Middle frontal gyrus (tissue), 1 donor: ENCODE results near the gene FABP3.
A peak's percentile ranks its signal among the peaks of the same experiment; 100 is the strongest.
"Not testable (repeated sequence)": the region's sequence is repeated elsewhere in the genome, so short reads cannot be mapped to it uniquely, and the experiment has no call there.

Experiments
- DNase-seq: peaks from one replicate; pipeline ENCODE4 v3.0.0-alpha.2; 2015; ENCODE audit warnings: low spot score; ENCODE audit errors: extremely low spot score

Gene FABP3

DNA sequence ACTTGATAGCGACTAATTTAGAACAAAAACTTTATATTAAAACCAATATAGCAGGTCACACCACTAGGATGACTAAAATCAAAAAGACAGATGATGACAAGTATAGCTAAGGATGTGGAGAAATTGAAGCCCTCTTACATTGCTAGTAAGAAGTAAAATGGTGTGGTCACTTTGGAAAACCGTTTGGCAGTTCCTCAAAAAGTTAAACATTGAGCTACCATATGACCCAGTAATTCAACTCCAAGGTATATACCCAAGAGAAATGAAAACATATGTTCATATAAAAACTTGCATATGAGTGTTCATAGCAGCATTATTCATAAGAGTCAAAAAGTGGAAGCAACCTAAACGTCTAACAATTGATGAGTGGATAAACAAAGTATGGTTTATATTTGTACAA, 27.1 kb upstream of the FABP3 start:
- DNase-seq: no peak

DNA sequence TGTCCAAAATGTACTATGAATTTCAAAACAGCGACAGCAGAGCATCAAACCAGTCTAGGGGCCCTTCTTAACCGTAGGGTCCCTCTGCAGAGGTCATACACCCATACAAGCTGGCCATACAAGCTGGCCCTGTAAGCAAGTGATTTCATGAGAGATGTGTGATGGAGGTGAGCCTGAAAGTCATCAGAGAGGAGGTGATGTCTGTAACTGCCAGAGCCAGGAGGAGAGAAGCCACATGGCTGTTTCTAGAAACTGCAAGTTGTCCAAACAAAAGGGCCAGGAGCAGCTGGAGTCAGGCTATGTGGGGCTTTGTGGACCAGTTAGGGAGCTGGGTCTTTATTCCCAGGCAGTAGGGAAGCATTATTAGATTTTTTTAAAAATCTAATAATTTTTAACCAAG, 25.4 kb upstream of the FABP3 start:
- DNase-seq: no peak

- DNase-seq: no peak
These were observed 24.7 kb upstream of the FABP3 start for GRCh38 chr1:31397360-31398095.

DNA sequence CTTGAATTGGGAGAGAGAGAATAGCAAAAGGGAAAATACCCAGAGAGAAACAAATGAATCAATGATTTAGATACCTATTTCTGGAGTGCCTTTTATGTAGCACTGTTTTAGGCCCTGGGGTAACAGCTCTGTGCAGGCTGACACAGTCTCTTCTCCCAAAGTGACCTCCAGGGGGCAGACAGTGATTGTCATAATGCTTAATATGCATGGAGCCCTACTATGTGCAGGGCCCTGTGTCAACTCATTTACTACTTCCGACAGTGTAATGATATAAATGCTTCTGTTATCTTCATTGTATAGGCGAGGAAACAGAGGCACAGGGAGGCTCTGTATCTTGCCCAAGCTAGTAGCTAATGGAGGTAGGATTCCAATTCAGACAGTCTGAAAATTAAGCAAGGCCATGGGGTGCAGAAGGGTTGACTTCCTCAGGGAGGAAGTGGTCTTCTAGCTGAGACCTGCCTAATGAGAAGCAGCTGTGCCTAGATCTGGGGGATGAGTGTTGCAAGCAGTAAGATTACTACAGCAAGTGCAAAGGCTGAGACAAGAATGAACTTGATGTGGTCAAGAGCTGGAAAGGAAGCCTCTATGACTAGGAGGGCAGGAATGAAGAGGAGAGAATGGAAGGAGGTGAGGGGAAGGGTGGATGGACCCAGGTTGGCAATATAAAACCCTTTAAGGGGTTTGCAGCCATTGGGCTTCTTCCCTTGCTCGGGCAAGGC, 23.9 kb upstream of the FABP3 start:
- DNase-seq: no peak

- peak; percentile 65 for DNase-seq
These were observed 21.8 kb upstream of the FABP3 start for GRCh38 chr1:31394584-31395193.

DNA sequence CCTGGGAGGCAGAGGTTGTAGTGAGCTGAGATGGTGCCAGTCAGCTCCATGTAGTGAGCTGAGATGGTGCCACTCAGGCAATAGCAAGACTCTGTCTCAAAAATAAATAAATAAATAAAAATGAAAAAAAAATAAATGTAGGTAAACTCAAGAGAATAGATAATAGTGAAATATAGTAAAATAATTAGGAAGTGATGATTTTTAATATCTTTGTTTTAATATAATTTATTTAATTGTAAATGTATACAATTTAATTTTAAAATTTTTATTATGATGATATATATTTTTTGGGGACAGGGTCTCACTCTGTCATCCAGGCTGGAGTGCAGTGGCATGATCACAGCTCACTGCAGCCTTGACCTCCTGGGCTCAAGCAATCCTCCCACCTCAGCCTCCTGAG, 20.6 kb upstream of the FABP3 start:
- no peak for DNase-seq

DNA sequence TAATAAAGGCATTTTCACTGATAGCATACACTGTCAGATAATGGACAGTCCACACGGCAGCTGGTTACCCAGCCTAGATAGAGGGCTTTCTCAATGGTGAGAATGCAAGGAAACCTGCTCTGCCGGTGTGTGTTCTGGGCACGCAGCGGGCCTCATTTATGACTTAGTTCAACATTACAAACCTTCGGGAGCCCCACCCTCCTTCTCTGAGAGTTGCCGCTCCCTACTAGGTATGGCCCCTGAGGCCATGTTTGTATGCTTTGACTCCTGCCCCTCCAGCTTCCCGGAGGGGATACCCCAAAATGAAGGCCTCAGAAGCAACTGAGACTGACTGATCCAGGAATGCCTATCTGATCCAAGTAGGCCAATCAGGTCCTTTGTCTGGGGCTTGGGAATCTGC, 17.2 kb upstream of the FABP3 start:
- DNase-seq: no peak

DNA sequence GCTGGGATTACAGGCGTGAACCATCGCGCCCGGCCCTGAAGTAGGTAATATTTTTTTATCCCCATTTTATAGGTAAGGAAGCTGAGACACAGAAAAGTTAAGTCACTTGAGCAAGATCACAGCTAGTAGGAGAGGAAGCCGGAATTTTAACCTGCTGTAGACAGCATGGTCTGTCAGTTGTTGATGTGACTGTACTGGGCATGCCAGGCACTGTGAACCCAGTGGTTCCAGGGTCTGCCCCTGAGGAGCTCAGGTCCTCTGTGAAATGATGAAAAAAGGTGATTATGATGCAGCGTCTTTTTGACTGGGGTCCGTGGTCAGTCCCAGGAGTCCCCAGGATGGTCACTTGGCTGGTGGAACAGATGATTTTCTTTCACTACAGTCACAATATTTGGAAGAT, 16.7 kb upstream of the FABP3 start:
- no peak for DNase-seq

DNA sequence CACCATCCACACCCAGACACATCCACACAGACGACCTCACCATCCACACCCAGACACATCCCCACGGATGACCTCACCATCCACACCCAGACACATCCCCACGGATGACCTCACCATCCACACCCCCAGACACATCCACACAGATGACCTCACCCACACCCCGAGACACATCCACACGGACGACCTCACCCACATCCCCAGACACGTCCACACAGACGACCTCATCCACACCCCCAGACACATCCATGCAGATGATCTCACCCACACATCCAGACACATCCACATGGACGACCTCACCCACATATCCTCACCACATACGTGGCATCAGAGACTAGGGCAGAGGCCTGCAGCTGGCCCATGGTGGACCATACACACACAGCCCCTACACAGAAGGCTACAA, 14.7 kb upstream of the FABP3 start:
- no peak for DNase-seq

GRCh38 chr1:31386576-31387243, 13.8 kb upstream of the FABP3 start:
- not testable (repeated sequence) for DNase-seq

- no peak for DNase-seq
These were observed 11.1 kb upstream of the FABP3 start for GRCh38 chr1:31383967-31384366.

GRCh38 chr1:31382379-31382989, 9.6 kb upstream of the FABP3 start:
- DNase-seq: no peak

DNA sequence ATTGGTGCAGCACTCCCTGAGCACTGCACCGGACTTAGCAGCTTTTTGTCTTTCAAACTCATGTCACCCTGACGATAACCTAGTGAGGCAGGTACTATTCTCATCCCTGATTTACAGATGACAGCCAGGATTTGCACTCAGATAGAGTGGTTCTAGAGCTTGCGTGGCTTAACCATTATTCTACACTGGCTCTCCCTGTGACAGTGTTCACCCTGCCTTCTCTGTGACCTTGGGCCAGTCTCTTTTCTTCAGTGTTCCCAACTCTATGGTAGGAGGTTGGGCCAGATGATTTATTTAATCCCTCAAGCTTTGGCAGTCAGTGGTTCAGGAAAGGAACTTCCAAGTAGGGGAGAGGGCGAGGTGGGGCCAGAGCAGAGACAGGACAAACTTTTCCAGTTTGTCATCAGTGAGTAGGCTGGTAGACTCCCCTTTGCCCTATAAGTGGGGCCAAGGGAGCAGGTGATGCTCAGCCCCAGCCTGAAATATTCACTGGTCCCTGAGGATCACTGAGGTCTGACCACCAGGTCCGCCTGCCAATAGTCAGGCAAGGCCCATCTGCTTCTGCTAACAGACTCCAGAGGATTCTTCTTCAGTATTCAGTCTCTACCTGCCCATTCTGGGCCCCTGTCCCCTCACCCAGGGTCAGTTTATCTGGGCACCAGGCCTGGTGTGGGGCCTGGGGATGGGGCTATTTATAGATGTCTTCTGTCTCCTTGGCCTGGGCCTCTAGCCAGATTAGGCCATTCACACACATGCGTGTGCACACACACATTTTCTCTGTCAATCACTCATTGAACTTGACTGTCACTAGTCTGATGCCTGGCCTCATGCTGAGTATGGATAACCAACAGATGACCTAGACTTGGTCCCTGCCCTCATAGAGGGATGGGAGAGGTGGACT, 8.8 kb upstream of the FABP3 start:
- DNase-seq: no peak

- DNase-seq: no peak
These were observed 7.3 kb upstream of the FABP3 start for GRCh38 chr1:31380181-31380580.

DNA sequence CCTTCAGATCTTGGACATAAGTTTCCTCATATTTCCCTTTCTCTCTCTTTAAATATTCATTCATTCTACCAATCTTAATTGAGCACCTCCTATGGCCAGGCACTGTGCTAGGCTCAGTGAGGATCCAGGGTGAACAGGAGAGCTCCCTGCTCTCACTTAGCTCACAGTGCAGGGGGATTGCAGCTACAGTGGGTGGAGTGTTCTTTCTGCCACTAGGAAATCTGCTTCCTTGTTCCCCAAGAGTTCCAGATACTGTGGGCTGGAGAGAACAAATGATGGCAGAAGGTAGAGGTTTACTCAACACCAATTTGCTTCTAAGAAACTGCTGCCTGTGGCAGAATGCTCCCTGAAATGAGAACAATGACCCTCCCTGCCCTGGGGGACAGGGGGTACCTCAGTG, 5.1 kb upstream of the FABP3 start:
- DNase-seq: no peak

- no peak for DNase-seq
These were observed 4.5 kb upstream of the FABP3 start for GRCh38 chr1:31377364-31377863.

DNA sequence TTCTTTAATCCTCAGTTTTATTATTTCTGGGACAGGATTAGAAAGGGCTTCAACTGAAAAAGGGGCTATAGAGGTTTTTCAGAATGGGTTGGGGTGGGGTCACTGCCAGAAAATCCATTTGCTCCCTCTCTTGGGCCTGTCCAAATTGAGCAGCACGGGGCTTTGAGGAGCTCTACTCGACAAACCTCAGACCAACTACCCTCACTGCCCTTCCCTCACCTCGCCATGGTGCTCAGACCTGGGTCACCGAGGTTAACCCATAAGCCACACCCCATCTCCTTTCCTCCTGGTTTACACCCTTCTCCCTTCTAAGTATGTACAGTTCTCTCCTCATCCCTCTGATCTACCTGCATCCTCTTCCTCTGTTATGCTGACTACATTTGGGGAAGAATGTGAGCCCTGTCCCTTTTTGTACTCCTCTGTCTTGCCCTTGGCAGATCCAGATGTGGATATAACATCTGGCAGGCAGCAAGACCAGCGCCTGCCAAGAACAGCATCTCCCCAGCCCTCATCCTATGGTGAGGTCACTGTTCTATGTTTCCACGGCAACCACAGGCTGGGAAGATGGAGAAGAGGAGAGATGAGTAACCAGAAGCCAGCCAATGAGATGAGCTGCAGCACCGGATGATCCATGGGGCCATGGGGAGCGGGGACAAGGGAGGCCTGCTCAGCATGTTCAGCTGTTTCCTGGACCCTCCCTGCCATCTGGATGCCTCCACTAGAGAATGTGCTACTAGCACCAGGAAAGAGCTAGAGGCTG, 3.7 kb upstream of the FABP3 start:
- DNase-seq: peak; percentile 83

DNA sequence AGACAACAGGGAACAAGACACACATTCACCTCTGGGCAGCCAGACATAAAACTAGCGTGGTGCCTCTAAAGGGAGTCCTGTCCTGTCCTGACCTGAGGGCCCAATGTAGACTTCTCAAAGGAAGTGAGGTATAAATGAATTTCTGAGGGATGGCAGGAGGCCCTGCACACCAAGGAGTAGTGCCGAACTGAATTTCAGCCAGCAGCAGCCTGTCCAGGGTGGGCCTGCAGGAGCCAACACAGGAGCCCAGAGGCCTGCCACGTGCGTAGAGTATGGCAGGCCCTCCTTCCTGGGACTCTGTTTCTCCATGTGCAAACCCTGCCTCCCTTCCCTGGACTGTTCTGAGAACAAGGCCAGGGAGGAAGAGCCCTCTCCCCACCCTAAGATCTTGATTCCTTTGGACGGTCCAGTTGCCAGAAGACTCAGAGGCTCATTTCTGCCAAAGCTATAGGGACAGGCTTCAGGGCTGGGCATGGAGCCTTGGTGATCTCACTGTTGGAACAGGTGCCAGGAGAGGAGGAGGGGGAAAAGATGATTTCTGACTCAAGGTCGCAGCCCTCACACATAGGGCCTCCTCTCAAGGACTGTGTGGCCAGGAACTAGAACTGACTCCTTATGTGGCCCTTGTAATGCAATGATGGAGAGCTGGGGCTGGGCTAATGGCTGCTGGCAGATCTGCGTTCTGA, 1.8 kb upstream of the FABP3 start:
- no peak for DNase-seq

- no peak for DNase-seq
These were observed 1.1 kb upstream of the FABP3 start for GRCh38 chr1:31373897-31374486.
